Measurements from ENCODE around the gene KRTDAP. TPM values are rescaled to one million over a fixed set of nuclear protein-coding genes. Genes with fewer than 3 reads are reported as not detected.

KRTDAP gene
- total RNA-seq, 1 donor from 2014 or later: not detected

DNA sequence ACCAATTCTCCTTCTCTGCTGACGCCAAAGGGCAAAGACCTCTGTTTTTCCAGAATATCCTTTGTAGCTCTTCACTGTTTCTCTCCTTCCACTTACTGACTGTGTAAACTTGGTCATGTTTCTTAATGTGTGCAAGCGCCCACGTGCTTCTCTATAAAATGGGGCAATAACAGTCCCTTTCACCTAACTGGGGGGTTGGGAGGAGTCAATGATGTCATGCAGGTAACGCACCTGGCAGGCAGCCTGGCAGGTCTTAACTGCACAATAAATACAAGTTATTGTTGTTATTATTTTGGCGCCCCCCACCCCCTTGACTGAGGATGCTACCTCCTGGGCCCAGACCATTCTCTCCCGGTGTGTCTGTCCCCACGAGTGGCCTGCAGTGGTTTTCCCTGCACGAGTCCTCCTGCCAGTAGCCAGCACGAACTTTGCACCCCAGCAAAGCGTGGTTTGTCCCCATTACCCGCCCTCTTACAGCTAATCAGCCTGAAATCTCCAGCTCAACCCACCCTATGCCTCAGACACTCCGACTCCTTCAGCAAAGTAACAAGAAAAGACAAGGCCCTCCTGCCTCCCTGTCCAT is 32.6 kb upstream of the KRTDAP start:
- Mint-ChIP-seq H3K4me3 (no peak overlapping the region), H3K27ac (no peak overlapping the region)
- intact Hi-C loops (cut with micrococcal nuclease): no loop called here

DNA sequence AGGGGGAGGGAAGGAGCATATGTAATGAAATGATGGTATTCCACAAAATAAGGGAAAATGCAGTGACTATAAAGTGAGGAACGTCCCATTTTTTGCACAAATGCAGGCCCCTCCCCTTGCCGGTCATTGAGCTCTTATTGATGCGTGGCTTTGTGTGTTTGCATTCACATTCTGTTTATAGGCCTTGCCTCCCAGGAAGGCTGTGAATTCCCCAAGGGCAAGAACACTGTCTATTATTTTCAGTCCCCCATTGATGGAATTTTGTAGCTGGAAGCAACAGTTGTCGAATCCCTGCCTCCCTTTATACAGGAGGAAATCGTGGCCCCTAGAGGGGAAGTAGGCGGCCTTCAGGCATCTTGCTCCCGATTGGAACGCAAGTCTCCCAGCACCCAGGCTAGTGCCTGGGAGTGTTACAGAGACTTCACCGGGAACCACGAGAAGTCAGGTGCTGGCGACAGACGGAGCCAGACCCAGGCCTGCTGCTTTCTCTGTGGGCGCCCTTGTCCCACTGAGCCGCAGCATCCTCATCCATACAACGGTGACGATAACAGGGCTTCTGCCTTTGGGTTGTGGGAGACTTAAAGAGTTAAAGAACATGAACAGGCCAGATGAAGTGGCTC is 31.0 kb upstream of the KRTDAP start:
- no peaks in the 10 kb centered on the region for H3K9me3 Mint-ChIP-seq
- H3K4me1 Mint-ChIP-seq (ENCODE audit: low read depth): no peaks in the 10 kb centered on the region
- H3K36me3 Mint-ChIP-seq (ENCODE audit: low read depth): no peaks in the 10 kb centered on the region

More for the DNA sequence above, 32.6 kb upstream of the KRTDAP start:
- Mint-ChIP-seq H3K27me3 (ENCODE audit: insufficient read depth) (peaks cover 9% of the 10 kb centered on the region), H3K4me1 (ENCODE audit: low read depth) (no peaks in the 10 kb centered on the region), H3K9me3 (no peaks in the 10 kb centered on the region), H3K36me3 (ENCODE audit: low read depth) (no peaks in the 10 kb centered on the region)
- DNase-seq (ENCODE audit: low spot score): no peak

DNA sequence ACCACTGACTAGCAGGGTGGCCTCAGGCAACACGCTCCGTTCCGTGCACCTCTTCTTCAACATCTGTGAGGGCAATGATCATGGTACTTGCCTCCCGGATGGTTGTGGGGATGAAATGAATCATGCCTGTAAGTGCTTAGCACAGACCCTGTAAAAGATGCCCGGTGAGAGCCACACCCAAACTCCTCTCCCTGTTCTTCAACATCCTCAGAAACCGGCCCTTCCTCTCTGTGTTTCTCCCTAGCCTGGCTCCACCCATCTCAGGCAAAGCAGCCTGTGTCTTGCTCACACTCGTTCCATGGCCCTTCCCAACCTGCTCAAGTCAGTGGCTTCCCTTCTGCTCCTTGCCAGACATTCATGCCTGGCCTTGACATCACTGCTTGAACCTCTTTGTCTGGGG is 29.0 kb upstream of the KRTDAP start:
- H3K9me3 Mint-ChIP-seq: no peaks in the 10 kb centered on the region
- H3K27me3 Mint-ChIP-seq (ENCODE audit: insufficient read depth): peaks cover 6% of the 10 kb centered on the region
- no peak overlapping the region for H3K4me3 Mint-ChIP-seq
- no peak for DNase-seq (ENCODE audit: low spot score)
- no peaks in the 10 kb centered on the region for H3K4me1 Mint-ChIP-seq (ENCODE audit: low read depth)
- H3K36me3 Mint-ChIP-seq (ENCODE audit: low read depth): no peaks in the 10 kb centered on the region
- no peak overlapping the region for H3K27ac Mint-ChIP-seq
- intact Hi-C loops (cut with micrococcal nuclease): no loop called here

More for the DNA sequence above, 31.0 kb upstream of the KRTDAP start:
- H3K4me3 Mint-ChIP-seq: no peak overlapping the region
- intact Hi-C loops (cut with micrococcal nuclease): no loop called here
- peaks cover 8% of the 10 kb centered on the region for H3K27me3 Mint-ChIP-seq (ENCODE audit: insufficient read depth)
- H3K27ac Mint-ChIP-seq: no peak overlapping the region
- DNase-seq (ENCODE audit: low spot score): no peak

DNA sequence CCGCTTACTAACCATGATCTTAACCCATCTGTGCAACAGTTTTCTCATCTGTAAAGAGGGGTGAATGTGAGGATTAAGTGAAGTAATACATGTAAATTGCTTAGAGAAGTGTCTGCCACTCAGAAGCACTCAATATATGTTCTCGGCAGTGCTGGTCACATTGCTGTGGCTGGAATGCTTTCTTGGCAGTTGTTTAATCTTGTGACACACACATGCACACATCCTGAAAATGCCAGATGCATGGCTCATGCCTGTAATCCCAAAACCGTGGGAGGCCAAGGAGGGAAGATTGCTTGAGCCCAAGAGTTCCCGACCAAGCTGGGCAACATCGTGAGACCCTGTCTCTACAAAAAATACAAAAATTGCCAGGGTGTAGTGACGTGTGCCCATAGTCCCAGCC is 28.0 kb upstream of the KRTDAP start:
- Mint-ChIP-seq H3K27me3 (ENCODE audit: insufficient read depth) (peaks cover 8% of the 10 kb centered on the region), H3K4me1 (ENCODE audit: low read depth) (no peaks in the 10 kb centered on the region), H3K9me3 (no peaks in the 10 kb centered on the region), H3K36me3 (ENCODE audit: low read depth) (no peaks in the 10 kb centered on the region), H3K4me3 (no peak overlapping the region), H3K27ac (no peak overlapping the region)
- intact Hi-C loops (cut with micrococcal nuclease): no loop called here
- no peak for DNase-seq (ENCODE audit: low spot score)

DNA sequence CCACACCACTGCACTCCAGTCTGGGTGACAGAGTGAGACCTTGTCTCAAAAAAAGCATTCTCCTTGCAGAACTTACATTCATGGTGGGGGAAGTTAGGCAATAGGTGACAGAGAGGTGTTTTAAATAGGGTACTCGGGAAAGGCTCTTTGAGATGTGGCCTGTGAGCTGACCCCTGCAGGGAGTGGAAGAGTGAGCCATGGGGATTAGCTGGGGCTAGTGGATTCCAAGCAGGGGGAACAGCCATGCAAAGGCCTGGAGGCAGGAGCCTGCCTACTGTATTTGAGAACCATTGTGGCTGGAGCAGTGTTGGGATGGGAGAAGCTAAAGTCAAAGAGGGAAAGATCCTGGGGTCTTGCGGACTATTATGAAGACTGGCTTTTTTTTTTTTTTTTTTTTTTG is 27.1 kb upstream of the KRTDAP start:
- H3K27ac Mint-ChIP-seq: no peak overlapping the region
- H3K36me3 Mint-ChIP-seq (ENCODE audit: low read depth): no peaks in the 10 kb centered on the region
- H3K4me1 Mint-ChIP-seq (ENCODE audit: low read depth): no peaks in the 10 kb centered on the region
- H3K4me3 Mint-ChIP-seq: no peak overlapping the region
- intact Hi-C loops (cut with micrococcal nuclease): no loop called here
- peaks cover 7% of the 10 kb centered on the region for H3K27me3 Mint-ChIP-seq (ENCODE audit: insufficient read depth)
- DNase-seq (ENCODE audit: low spot score): no peak
- H3K9me3 Mint-ChIP-seq: no peaks in the 10 kb centered on the region

DNA sequence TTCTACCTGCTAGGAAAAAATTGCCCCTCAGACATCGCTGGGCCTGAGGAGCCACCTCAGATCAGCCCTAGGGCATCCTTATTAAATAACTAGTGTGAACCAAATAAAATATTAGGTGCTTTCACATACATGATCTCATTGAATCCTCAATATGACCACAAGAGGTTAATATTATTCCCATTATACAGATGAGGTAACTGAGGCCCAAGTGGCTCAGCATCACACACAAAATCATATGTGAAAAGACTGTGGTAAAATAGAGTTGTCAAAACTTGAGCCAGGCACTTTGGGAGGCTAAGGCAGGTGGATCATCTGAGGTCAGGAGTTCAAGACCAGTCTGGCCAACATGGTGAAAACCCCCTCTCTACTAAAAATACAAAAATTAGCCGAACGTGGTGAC is 26.0 kb upstream of the KRTDAP start:
- H3K4me1 Mint-ChIP-seq (ENCODE audit: low read depth): no peaks in the 10 kb centered on the region
- no peaks in the 10 kb centered on the region for H3K9me3 Mint-ChIP-seq
- H3K27me3 Mint-ChIP-seq (ENCODE audit: insufficient read depth): peaks cover 12% of the 10 kb centered on the region
- no peak overlapping the region for H3K4me3 Mint-ChIP-seq
- H3K27ac Mint-ChIP-seq: no peak overlapping the region
- no peak for DNase-seq (ENCODE audit: low spot score)
- no peaks in the 10 kb centered on the region for H3K36me3 Mint-ChIP-seq (ENCODE audit: low read depth)
- intact Hi-C loops (cut with micrococcal nuclease): no loop called here

DNA sequence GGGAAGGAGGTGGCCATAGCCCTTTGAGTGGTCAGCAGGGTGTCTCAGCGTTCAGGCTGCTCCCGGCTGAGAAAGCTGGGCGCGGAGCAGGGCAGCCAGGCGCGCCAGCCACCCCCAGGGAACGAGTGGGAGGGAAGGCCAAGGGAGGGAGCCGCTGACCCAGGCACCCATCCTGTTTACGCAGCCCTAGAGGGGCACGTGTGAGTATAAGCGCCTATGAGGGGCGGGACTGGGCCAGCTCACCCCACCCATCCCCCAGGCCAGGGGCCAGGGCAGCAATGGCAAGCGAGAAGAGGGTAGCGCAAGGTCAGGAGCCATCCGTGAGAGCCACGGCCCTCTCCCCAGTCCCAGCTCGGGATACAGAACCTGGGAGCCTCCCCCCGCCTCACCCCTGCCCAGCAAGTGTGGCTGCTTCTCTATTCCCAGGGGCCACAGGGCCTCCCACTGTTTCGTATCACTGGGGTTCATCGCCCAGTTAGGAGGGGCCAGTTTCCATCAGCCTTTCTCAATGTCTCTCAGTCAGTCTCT is 24.1 kb upstream of the KRTDAP start:
- Mint-ChIP-seq H3K4me3 (no peak overlapping the region), H3K4me1 (ENCODE audit: low read depth) (peaks cover 3% of the 10 kb centered on the region), H3K27me3 (ENCODE audit: insufficient read depth) (peaks cover 25% of the 10 kb centered on the region), H3K9me3 (no peaks in the 10 kb centered on the region), H3K27ac (no peak overlapping the region), H3K36me3 (ENCODE audit: low read depth) (no peaks in the 10 kb centered on the region)
- intact Hi-C loops (cut with micrococcal nuclease): no loop called here
- no peak for DNase-seq (ENCODE audit: low spot score)

DNA sequence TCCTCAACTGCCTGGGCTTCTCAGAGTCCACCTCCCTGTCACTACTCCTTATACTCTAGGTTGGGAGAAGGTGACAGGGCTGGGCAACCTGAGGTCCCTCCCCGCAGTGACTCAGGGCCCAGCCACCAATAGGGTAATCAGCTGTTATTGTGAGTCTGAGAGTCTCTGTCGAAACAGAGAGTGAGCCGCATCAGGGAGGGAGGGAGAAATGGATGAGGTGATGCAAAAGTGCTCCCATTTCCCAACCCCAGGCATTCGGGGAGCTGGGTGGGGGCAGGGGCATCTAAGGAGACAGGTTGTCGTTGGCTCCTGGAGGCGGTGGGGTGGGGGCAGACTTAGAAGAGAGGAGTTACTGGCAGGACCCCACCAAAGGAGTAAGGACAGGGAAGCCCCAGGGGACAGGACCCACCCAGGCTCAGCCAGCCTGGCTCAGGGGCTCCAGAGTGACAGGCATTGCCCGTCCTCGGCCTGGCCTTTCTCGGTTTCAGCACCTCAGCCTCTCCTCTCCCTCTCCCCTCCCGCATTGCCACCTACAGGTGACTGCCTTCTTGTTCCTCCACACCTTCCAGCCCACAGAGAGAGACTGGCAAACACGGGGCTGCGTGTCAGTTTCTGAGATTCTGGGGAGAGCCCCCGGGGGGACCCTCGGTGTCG is 23.5 kb upstream of the KRTDAP start, which contains the start of gene DMKN:
Gene DMKN, minus strand, starts transcription at position 22 of the 654 bp plus-strand sequence. CDS start 174 bp downstream, outside the sequence.
- no peak within 1 kb of the TSS for H3K27ac Mint-ChIP-seq
- intact Hi-C loops (cut with micrococcal nuclease): loop anchor here (1.0 kb wide), 1 partner anchor 74 kb away; no protein-coding TSS in a partner anchor
- H3K4me1 Mint-ChIP-seq (ENCODE audit: low read depth): peaks cover 6% of the 10 kb centered on the region
- H3K9me3 Mint-ChIP-seq: no peaks in the 10 kb centered on the region
- DNase-seq (ENCODE audit: low spot score): no peak
- peaks cover 30% of the 10 kb centered on the region for H3K27me3 Mint-ChIP-seq (ENCODE audit: insufficient read depth)
- H3K36me3 Mint-ChIP-seq (ENCODE audit: low read depth): no peaks in the 10 kb centered on the region
- H3K4me3 Mint-ChIP-seq: no peak within 1 kb of the TSS

DNA sequence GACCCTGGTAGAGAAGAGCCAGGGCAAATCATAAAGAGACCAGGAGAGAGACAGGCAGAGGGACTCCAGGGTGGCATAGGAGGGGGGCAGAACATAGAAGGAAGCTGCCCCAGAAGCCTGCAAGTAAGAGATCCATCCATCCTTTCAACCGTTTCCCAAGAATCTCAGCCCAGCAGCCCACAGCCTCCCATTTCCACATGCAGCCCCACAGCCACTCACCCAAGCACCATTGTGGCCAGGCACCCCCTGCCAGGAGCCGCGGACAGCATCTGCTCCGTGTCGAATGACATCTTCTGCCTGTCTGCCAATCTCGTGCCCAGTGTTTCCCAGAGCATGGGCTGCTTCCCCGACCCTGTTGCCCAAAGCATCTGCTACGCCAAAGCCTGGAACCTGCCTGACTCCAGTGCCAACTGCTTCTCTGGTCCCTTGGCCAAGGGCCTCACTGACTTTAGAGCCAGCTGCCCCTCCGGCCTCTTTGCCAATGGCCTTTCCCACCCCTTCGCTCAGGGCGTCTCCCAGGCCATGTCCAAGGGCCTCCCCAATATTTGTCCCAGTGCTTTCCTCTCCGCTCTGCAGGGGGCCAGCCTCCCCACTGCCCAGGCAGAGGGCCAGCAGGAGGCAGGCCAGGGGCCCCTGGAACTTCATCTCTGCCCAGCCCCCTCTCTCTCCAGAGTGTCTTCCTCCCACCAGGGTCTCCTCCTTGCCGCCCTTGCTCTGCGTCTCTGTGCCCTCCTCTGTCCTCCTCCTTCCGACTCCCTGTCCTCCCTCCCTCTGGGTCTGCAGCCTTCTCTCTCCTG is 22.8 kb upstream of the KRTDAP start:
- H3K36me3 Mint-ChIP-seq (ENCODE audit: low read depth): no peaks in the 10 kb centered on the region

DNA sequence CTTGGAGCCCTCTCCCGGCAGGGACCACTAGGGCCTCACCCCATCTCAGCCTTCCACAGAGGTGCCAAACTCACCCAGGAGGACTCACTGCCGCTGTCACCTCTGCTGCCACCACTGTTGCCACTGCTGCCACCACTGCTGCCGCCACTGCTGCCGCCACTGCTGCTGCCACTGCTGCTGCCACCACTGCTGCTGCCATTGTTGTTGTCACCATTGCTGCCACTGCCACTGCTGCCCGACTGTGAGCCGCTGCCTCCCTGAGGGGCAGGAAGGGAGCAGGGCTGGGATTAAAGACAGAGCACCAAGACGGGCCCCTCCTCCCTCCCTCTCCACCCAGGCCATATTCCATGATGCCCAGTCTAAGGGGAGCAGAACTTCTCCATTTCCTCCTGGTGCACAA is 21.1 kb upstream of the KRTDAP start:
- no peak for DNase-seq (ENCODE audit: low spot score)
- H3K4me1 Mint-ChIP-seq (ENCODE audit: low read depth): peaks cover 6% of the 10 kb centered on the region
- no peaks in the 10 kb centered on the region for H3K9me3 Mint-ChIP-seq
- intact Hi-C loops (cut with micrococcal nuclease): loop anchor here (2.0 kb wide), 1 partner anchor 23 kb away; no protein-coding TSS in a partner anchor
- no peak overlapping the region for H3K4me3 Mint-ChIP-seq
- no peaks in the 10 kb centered on the region for H3K36me3 Mint-ChIP-seq (ENCODE audit: low read depth)
- no peak overlapping the region for H3K27ac Mint-ChIP-seq
- peaks cover 42% of the 10 kb centered on the region for H3K27me3 Mint-ChIP-seq (ENCODE audit: insufficient read depth)

More for the DNA sequence above, 22.8 kb upstream of the KRTDAP start:
- Mint-ChIP-seq H3K4me3 (no peak overlapping the region), H3K4me1 (ENCODE audit: low read depth) (peaks cover 6% of the 10 kb centered on the region), H3K9me3 (no peaks in the 10 kb centered on the region), H3K27ac (no peak overlapping the region), H3K27me3 (ENCODE audit: insufficient read depth) (peaks cover 36% of the 10 kb centered on the region)
- no peak for DNase-seq (ENCODE audit: low spot score)
- intact Hi-C loops (cut with micrococcal nuclease): loop anchor here (1.0 kb wide), 1 partner anchor 74 kb away; no protein-coding TSS in a partner anchor

DNA sequence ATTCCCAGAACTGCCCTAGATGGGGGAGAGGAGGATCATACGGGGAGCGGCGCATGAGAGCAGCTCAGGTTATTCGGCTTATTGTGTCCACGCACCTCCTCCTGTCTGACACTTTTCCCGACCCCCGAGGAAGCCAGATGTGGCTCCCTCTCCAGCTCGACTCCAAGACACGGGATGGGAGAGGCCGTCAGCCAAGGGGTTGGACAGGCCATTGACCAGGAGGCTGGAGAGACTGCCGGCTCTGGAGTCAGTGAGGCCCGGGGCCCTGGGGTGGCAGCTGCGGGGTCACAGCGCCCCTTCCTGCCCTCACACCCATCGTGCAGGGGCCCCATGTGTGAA is 20.3 kb upstream of the KRTDAP start:
- Mint-ChIP-seq H3K27ac (no peak overlapping the region), H3K4me1 (ENCODE audit: low read depth) (peaks cover 6% of the 10 kb centered on the region)
- intact Hi-C loops (cut with micrococcal nuclease): loop anchor here (1.0 to 2.0 kb wide), 3 partner anchors 24 to 82 kb away; no protein-coding TSS in a partner anchor

DNA sequence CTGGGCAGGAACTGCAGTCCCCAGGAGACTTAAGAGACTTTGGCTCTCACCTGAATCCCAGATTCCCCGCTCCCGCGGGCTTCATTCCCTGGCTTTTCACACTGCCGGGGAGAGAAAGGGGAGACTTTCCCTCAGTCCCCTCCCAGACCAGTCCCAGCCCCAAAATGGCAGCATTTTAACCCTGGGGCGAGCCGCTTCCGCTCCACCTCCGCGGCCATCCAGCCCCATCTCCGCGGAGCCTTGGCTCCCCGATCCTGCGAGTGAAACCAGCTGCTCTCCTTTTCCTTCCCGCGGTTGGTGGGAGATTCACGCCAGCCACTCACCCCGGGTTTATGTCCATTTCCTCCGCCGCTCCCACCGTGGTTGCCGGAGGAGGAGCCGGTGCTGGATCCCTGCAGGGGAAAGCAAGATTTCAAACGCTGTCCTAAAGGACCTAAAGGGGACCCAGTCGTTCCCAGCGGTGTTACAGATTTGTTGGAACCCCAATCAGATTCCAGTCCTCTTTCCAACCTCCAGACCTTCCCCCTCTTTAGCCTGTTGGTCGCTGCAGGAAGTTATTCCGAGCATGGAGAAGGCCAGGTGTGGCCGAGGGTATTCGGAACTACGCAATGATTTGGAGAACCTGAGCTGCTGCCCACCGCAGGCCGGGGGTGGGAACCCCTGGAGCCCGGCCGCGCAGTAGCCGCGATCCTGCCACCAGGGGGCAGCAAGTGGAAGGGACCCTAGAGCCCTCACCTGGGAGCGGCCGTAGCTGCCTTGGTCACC is 19.8 kb upstream of the KRTDAP start:
- Mint-ChIP-seq H3K4me3 (peak overlapping the region; percentile 57), H3K27me3 (ENCODE audit: insufficient read depth) (peaks cover 45% of the 10 kb centered on the region), H3K27ac (no peak overlapping the region), H3K9me3 (no peaks in the 10 kb centered on the region), H3K36me3 (ENCODE audit: low read depth) (no peaks in the 10 kb centered on the region), H3K4me1 (ENCODE audit: low read depth) (peaks cover 6% of the 10 kb centered on the region)
- intact Hi-C loops (cut with micrococcal nuclease): loop anchor here (1.0 to 2.0 kb wide), 3 partner anchors 25 to 82 kb away; no protein-coding TSS in a partner anchor
- peak; percentile 46 for DNase-seq (ENCODE audit: low spot score)

More for the DNA sequence above, 20.3 kb upstream of the KRTDAP start:
- Mint-ChIP-seq H3K36me3 (ENCODE audit: low read depth) (no peaks in the 10 kb centered on the region), H3K27me3 (ENCODE audit: insufficient read depth) (peaks cover 42% of the 10 kb centered on the region), H3K4me3 (peak overlapping the region; percentile 57), H3K9me3 (no peaks in the 10 kb centered on the region)
- no peak for DNase-seq (ENCODE audit: low spot score)

All from activated T-helper 1 cell treated with anti-CD3 and anti-CD28 coated beads, Interleukin-12 subunit alpha, Interleukin-12 subunit beta, Interleukin-2, Interleukin-4 antibody, amounts not matched to agents 30 ng/mL and 10 ng/mL and 1 ng/mL, durations not matched to agents 14 hours and 24 hours and 36 hours (primary cell).